GM23248 (cell line): ENCODE data around the gene FAM204A.

Source experiments
- EZH2 ChIP-seq: fragments of 200-600 bp; sonication (generic); IDR thresholded peaks from 2 replicates; pipeline ENCODE4 v1.6.1; 2018; ENCODE audit warnings: antibody characterized with exemption, mild to moderate bottlenecking; ENCODE audit not compliant: insufficient read depth, poor library complexity, severe bottlenecking
- EZH2phosphoT487 ChIP-seq: fragments of 200-600 bp; sonication (generic); IDR thresholded peaks from 2 replicates; pipeline ENCODE4 v1.6.1; 2018; ENCODE audit warnings: antibody characterized with exemption, moderate library complexity, mild to moderate bottlenecking, low read depth; ENCODE audit not compliant: insufficient read depth

DNA sequence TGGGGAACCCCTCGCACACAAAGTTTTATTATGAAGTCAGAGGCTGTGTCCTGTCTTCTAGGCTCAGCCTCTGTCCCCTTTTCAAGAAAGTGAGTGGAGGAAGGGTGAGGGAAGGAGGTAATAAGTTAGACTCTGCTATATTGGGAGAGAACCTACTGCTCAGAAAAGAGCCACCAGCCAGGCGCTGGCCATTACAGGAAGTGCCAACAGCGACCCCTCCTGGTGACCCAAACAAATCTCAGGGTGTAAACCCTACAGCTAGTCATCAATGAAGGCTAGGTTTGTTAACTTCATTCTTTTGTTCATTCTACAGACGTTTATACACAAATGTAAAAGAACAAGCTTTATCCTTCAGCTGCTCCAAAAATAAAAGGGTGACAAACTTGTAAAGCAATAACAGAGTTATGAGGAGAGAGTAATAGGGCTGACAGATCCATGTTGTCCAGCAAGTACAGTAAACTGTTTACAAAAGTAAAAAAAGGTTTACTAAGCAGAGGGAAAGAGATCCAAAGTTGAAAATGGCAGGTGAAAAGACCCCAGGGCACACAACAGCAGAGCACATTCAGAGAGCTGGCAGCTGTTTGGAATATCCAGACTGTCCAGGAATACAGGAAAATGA is 82.7 kb downstream of the FAM204A start:
- TF ChIP-seq EZH2, result no peak
- TF ChIP-seq EZH2phosphoT487, result no peak
